K562 (cell line): ENCODE data around the gene SPINT1. TPM values are rescaled to one million over a fixed set of nuclear protein-coding genes. Genes with fewer than 3 reads are reported as not detected.

Experiments used
- BRD9 ChIP-seq: fragments of 450-650 bp; IDR thresholded peaks from 2 replicates; pipeline ENCODE4 v1.6.1; 2018; ENCODE audit warnings: low read depth; ENCODE audit not compliant: partially characterized antibody
- CBX2 ChIP-seq: fragments of 200-600 bp; sonication (generic); IDR thresholded peaks from one replicate; pipeline ENCODE4 v1.6.1; 2012; ENCODE audit warnings: mild to moderate bottlenecking, low read length, inconsistent platforms; ENCODE audit not compliant: insufficient read depth, poor library complexity, severe bottlenecking
- CREM ChIP-seq: IDR thresholded peaks from 2 replicates; pipeline ENCODE4 v1.6.1; 2014; ENCODE audit warnings: antibody characterized with exemption, low read depth
- HDAC2 ChIP-seq: fragments of 450-650 bp; IDR thresholded peaks from 2 replicates; pipeline ENCODE4 v1.6.1; 2016; ENCODE audit warnings: mild to moderate bottlenecking
- RBFOX2 ChIP-seq: fragments of 200-400 bp; formaldehyde crosslinking; IDR thresholded peaks from 2 replicates; pipeline ENCODE4 v1.6.1; 2017; ENCODE audit warnings: low read depth, mild to moderate bottlenecking, low read length, moderate library complexity
- TAL1 ChIP-seq: fragments of 450-650 bp; IDR thresholded peaks from 2 replicates; pipeline ENCODE4 v1.6.1; 2016; ENCODE audit warnings: mild to moderate bottlenecking
- TFAM ChIP-seq: fragments of 250-450 bp; sonication (Bioruptor Pico); conservative IDR thresholded peaks from 2 replicates; pipeline ENCODE4 v1.5.0; 2021; ENCODE audit warnings: mild to moderate bottlenecking, moderate library complexity
- ZNF197 ChIP-seq: fragments of 200-800 bp; sonication (Bioruptor generic); IDR thresholded peaks from 2 replicates; pipeline ENCODE4 v1.6.1; 2016; ENCODE audit warnings: low read depth, missing genetic modification characterization, missing compliant biosample characterization
- ZNF699 ChIP-seq: fragments of 250-450 bp; sonication (Bioruptor Pico); IDR thresholded peaks from 2 replicates; pipeline ENCODE4 v1.8.0; 2021; ENCODE audit warnings: mild to moderate bottlenecking, moderate library complexity; ENCODE audit not compliant: insufficient replicate concordance
- polyA plus RNA-seq, 8 experiments: library from polyadenylated mRNA; depleted of rRNA in 4 of 8; stranded (reverse) in 5 of 8; unstranded in 3 of 8; fragments of >200 nt; fragmentation: Nextera tagmentation in 2 of 8; fragmentation: Illumina TruSeq in 1 of 8; extraction: Ambion mirVana in 2 of 8; extraction: Trizol in 1 of 8; gene quantifications; 2 replicates each; pipeline versions ENCODE4 v1.2.1 to v1.2.3, GENCODE V29; 2011 to 2014; ENCODE audit warnings: inconsistent platforms in 1 of 8, missing spikeins in 1 of 8
- total RNA-seq, 7 experiments: library from RNA; depleted of rRNA in 6 of 7; stranded (reverse); fragments of >200 nt in 6 of 7; fragmentation: Illumina TruSeq in 2 of 7; extraction: Trizol in 2 of 7; gene quantifications; 2 replicates each; pipeline versions ENCODE4 v1.2.1 to v1.2.3, GENCODE V29; 2011 to 2021; ENCODE audit warnings: low replicate concordance in 1 of 7
- TF ChIP-seq, protein P1 (sequence below): fragments of 450-650 bp; IDR thresholded peaks from 2 replicates; pipeline ENCODE4 v1.6.1; 2017; ENCODE audit warnings: mild to moderate bottlenecking, moderate library complexity
- TF ChIP-seq, protein P2 (sequence below): sonication (generic); formaldehyde crosslinking; IDR thresholded peaks from 2 replicates; pipeline ENCODE4 v1.8.1; 2023; ENCODE audit warnings: mild to moderate bottlenecking, missing genetic modification reagents
- TF ChIP-seq, protein P3 (sequence below): IDR thresholded peaks from 2 replicates; pipeline ENCODE4 v1.6.1; 2016; ENCODE audit warnings: missing genetic modification characterization, missing compliant biosample characterization
- TF ChIP-seq, protein P4 (sequence below): fragments of 250-450 bp; sonication (Bioruptor Pico); IDR thresholded peaks from 2 replicates; pipeline ENCODE4 v1.5.0; 2020; ENCODE audit warnings: mild to moderate bottlenecking
- TF ChIP-seq, protein P5 (sequence below): fragments of 250-450 bp; sonication (Bioruptor Pico); IDR thresholded peaks from 2 replicates; pipeline ENCODE4 v1.8.0; 2021; ENCODE audit warnings: moderate library complexity, mild to moderate bottlenecking, inconsistent platforms
- TF ChIP-seq, protein P6 (sequence below), 2 experiments: fragments of 450-650 bp in 1 of 2; sonication (generic) in 1 of 2; formaldehyde crosslinking; conservative IDR thresholded peaks; 2 replicates each; pipeline versions ENCODE4 v1.4.0 to v1.8.1; 2020 to 2022; ENCODE audit warnings: mild to moderate bottlenecking in 1 of 2, missing genetic modification reagents in 1 of 2

SPINT1 gene
- total and polyA plus RNA-seq, 9 of the 15 experiments (the other 6 are each of a cell fraction or from before 2014, with no cell fraction given) = 0.78 to 4.5 (median 1.5) TPM

DNA sequence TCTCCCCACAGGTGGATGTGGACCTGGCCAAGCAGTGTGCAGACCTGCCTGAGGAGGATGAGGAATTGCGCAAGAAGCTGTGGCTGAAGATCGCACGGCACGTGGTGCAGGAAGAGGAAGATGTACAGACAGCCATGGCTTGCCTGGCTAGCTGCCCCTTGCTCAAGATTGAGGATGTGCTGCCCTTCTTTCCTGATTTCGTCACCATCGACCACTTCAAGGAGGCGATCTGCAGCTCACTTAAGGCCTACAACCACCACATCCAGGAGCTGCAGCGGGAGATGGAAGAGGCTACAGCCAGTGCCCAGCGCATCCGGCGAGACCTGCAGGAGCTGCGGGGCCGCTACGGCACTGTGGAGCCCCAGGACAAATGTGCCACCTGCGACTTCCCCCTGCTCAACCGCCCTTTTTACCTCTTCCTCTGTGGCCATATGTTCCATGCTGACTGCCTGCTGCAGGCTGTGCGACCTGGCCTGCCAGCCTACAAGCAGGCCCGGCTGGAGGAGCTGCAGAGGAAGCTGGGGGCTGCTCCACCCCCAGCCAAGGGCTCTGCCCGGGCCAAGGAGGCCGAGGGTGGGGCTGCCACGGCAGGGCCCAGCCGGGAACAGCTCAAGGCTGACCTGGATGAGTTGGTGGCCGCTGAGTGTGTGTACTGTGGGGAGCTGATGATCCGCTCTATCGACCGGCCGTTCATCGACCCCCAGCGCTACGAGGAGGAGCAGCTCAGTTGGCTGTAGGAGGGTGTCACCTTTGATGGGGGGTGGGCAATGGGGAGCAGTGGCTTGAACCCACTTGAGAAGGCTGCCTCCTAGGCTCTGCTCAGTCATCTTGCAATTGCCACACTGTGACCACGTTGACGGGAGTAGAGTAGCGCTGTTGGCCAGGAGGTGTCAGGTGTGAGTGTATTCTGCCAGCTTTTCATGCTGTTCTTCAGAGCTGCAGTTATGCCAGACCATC, 59.0 kb downstream of the SPINT1 start (continued):
- TF ChIP-seq, protein P1, sequence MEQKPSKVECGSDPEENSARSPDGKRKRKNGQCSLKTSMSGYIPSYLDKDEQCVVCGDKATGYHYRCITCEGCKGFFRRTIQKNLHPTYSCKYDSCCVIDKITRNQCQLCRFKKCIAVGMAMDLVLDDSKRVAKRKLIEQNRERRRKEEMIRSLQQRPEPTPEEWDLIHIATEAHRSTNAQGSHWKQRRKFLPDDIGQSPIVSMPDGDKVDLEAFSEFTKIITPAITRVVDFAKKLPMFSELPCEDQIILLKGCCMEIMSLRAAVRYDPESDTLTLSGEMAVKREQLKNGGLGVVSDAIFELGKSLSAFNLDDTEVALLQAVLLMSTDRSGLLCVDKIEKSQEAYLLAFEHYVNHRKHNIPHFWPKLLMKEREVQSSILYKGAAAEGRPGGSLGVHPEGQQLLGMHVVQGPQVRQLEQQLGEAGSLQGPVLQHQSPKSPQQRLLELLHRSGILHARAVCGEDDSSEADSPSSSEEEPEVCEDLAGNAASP = no peak
- no peak for TF ChIP-seq TAL1
- TF ChIP-seq, protein P2, sequence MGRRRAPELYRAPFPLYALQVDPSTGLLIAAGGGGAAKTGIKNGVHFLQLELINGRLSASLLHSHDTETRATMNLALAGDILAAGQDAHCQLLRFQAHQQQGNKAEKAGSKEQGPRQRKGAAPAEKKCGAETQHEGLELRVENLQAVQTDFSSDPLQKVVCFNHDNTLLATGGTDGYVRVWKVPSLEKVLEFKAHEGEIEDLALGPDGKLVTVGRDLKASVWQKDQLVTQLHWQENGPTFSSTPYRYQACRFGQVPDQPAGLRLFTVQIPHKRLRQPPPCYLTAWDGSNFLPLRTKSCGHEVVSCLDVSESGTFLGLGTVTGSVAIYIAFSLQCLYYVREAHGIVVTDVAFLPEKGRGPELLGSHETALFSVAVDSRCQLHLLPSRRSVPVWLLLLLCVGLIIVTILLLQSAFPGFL (CRISPR knock-in tag) = no peak
- TF ChIP-seq, protein P3, sequence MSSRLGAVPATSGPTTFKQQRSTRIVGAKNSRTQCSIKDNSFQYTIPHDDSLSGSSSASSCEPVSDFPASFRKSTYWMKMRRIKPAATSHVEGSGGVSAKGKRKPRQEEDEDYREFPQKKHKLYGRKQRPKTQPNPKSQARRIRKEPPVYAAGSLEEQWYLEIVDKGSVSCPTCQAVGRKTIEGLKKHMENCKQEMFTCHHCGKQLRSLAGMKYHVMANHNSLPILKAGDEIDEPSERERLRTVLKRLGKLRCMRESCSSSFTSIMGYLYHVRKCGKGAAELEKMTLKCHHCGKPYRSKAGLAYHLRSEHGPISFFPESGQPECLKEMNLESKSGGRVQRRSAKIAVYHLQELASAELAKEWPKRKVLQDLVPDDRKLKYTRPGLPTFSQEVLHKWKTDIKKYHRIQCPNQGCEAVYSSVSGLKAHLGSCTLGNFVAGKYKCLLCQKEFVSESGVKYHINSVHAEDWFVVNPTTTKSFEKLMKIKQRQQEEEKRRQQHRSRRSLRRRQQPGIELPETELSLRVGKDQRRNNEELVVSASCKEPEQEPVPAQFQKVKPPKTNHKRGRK (tag) = no peak
- no peak for TF ChIP-seq TFAM (CRISPR knock-in tag)
- 0 out of 2 replicates have a peak, but pooled peaks have one; percentile 4 for TF ChIP-seq RBFOX2
- TF ChIP-seq ZNF197 (CRISPR knock-in tag) = no peak
- TF ChIP-seq BRD9 = no peak
- TF ChIP-seq CBX2 = no peak
- TF ChIP-seq, protein P4, sequence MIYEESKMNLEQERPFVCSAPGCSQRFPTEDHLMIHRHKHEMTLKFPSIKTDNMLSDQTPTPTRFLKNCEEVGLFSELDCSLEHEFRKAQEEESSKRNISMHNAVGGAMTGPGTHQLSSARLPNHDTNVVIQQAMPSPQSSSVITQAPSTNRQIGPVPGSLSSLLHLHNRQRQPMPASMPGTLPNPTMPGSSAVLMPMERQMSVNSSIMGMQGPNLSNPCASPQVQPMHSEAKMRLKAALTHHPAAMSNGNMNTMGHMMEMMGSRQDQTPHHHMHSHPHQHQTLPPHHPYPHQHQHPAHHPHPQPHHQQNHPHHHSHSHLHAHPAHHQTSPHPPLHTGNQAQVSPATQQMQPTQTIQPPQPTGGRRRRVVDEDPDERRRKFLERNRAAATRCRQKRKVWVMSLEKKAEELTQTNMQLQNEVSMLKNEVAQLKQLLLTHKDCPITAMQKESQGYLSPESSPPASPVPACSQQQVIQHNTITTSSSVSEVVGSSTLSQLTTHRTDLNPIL (CRISPR knock-in tag) = no peak
- no peak for TF ChIP-seq ZNF699 (CRISPR knock-in tag)
- TF ChIP-seq, protein P5, sequence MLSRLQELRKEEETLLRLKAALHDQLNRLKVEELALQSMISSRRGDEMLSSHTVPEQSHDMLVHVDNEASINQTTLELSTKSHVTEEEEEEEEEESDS = no peak
- TF ChIP-seq HDAC2 = no peak
- no peak for TF ChIP-seq CREM
- TF ChIP-seq, protein P6, sequence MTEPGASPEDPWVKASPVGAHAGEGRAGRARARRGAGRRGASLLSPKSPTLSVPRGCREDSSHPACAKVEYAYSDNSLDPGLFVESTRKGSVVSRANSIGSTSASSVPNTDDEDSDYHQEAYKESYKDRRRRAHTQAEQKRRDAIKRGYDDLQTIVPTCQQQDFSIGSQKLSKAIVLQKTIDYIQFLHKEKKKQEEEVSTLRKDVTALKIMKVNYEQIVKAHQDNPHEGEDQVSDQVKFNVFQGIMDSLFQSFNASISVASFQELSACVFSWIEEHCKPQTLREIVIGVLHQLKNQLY (CRISPR knock-in tag; conservative IDR thresholded peaks at IDR 0.05) = no peak
- TF ChIP-seq, all 486 proteins: peak for 4
